Rectal smooth muscle tissue (tissue), 1 donor: ENCODE measurements around the gene FBLN1.

Experiments
- H3K27ac ChIP-seq: one replicate; pipeline ENCODE4 v1.7.0; 2013; ENCODE audit warnings: low read depth, low read length, inconsistent platforms
- H3K27me3 ChIP-seq: one replicate; pipeline ENCODE4 v1.7.0; 2013; ENCODE audit warnings: low read length; ENCODE audit not compliant: control insufficient read depth, insufficient read depth
- H3K36me3 ChIP-seq: one replicate; pipeline ENCODE4 v1.7.0; 2013; ENCODE audit warnings: low read length; ENCODE audit not compliant: control insufficient read depth, insufficient read depth
- H3K4me1 ChIP-seq: one replicate; pipeline ENCODE4 v1.7.0; 2013; ENCODE audit warnings: low read length; ENCODE audit not compliant: control insufficient read depth, insufficient read depth
- H3K4me3 ChIP-seq: one replicate; pipeline ENCODE4 v1.7.0; 2013; ENCODE audit warnings: low read length
- H3K9ac ChIP-seq: one replicate; pipeline ENCODE4 v1.7.0; 2013; ENCODE audit warnings: low read length

Gene FBLN1

GRCh38 chr22:45468872-45469271 is 33.8 kb upstream of the FBLN1 start:
- no peak overlapping the region for H3K9ac ChIP-seq
- H3K27me3 ChIP-seq = no peaks in the 10 kb centered on the region
- H3K36me3 ChIP-seq = no peaks in the 10 kb centered on the region
- H3K27ac ChIP-seq = no peak overlapping the region
- no peaks in the 10 kb centered on the region for H3K4me1 ChIP-seq
- H3K4me3 ChIP-seq = no peak overlapping the region

- H3K36me3 ChIP-seq = no peaks in the 10 kb centered on the region
- H3K27ac ChIP-seq = no peak overlapping the region
- H3K9ac ChIP-seq = no peak overlapping the region
- no peaks in the 10 kb centered on the region for H3K27me3 ChIP-seq
- no peaks in the 10 kb centered on the region for H3K4me1 ChIP-seq
- no peak overlapping the region for H3K4me3 ChIP-seq
Observed at GRCh38 chr22:45469281-45470073, 33.2 kb upstream of the FBLN1 start.

GRCh38 chr22:45470871-45471270 is 31.8 kb upstream of the FBLN1 start:
- Histone ChIP-seq H3K27me3 (no peaks in the 10 kb centered on the region), H3K9ac (no peak overlapping the region), H3K36me3 (no peaks in the 10 kb centered on the region), H3K4me3 (no peak overlapping the region), H3K27ac (no peak overlapping the region), H3K4me1 (no peaks in the 10 kb centered on the region)

- H3K27ac ChIP-seq = no peak overlapping the region
- no peak overlapping the region for H3K9ac ChIP-seq
- H3K36me3 ChIP-seq = no peaks in the 10 kb centered on the region
- no peaks in the 10 kb centered on the region for H3K4me1 ChIP-seq
- no peaks in the 10 kb centered on the region for H3K27me3 ChIP-seq
- no peak overlapping the region for H3K4me3 ChIP-seq
Observed at GRCh38 chr22:45472426-45472825, 30.3 kb upstream of the FBLN1 start.

GRCh38 chr22:45473626-45474237 is 29.0 kb upstream of the FBLN1 start:
- Histone ChIP-seq H3K27ac (no peak overlapping the region), H3K9ac (no peak overlapping the region)

GRCh38 chr22:45475063-45475747 is 27.5 kb upstream of the FBLN1 start:
- H3K9ac ChIP-seq = no peak overlapping the region
- H3K4me1 ChIP-seq = no peaks in the 10 kb centered on the region
- H3K4me3 ChIP-seq = no peak overlapping the region
- no peaks in the 10 kb centered on the region for H3K36me3 ChIP-seq
- H3K27ac ChIP-seq = no peak overlapping the region
- no peaks in the 10 kb centered on the region for H3K27me3 ChIP-seq

More at GRCh38 chr22:45473626-45474237, 29.0 kb upstream of the FBLN1 start:
- H3K4me1 ChIP-seq = no peaks in the 10 kb centered on the region
- H3K4me3 ChIP-seq = no peak overlapping the region
- H3K36me3 ChIP-seq = no peaks in the 10 kb centered on the region
- H3K27me3 ChIP-seq = no peaks in the 10 kb centered on the region

GRCh38 chr22:45475851-45476514 is 26.7 kb upstream of the FBLN1 start:
- no peaks in the 10 kb centered on the region for H3K27me3 ChIP-seq
- H3K4me1 ChIP-seq = no peaks in the 10 kb centered on the region
- no peak overlapping the region for H3K4me3 ChIP-seq
- H3K27ac ChIP-seq = no peak overlapping the region
- no peaks in the 10 kb centered on the region for H3K36me3 ChIP-seq
- H3K9ac ChIP-seq = no peak overlapping the region

GRCh38 chr22:45476814-45477213 is 25.9 kb upstream of the FBLN1 start:
- Histone ChIP-seq H3K4me3 (no peak overlapping the region), H3K4me1 (no peaks in the 10 kb centered on the region), H3K27ac (no peak overlapping the region), H3K27me3 (no peaks in the 10 kb centered on the region), H3K9ac (no peak overlapping the region), H3K36me3 (no peaks in the 10 kb centered on the region)

- Histone ChIP-seq H3K27ac (no peak overlapping the region), H3K4me1 (no peaks in the 10 kb centered on the region), H3K36me3 (no peaks in the 10 kb centered on the region), H3K4me3 (no peak overlapping the region), H3K9ac (no peak overlapping the region), H3K27me3 (no peaks in the 10 kb centered on the region)
Observed at GRCh38 chr22:45477366-45478107, 25.1 kb upstream of the FBLN1 start.

GRCh38 chr22:45478108-45478771 is 24.4 kb upstream of the FBLN1 start:
- H3K9ac ChIP-seq = no peak overlapping the region
- no peaks in the 10 kb centered on the region for H3K27me3 ChIP-seq
- no peaks in the 10 kb centered on the region for H3K36me3 ChIP-seq
- H3K4me3 ChIP-seq = no peak overlapping the region
- no peaks in the 10 kb centered on the region for H3K4me1 ChIP-seq
- no peak overlapping the region for H3K27ac ChIP-seq

- Histone ChIP-seq H3K36me3 (no peaks in the 10 kb centered on the region), H3K27me3 (no peaks in the 10 kb centered on the region), H3K27ac (no peak overlapping the region), H3K4me1 (no peaks in the 10 kb centered on the region), H3K9ac (no peak overlapping the region), H3K4me3 (no peak overlapping the region)
Observed at GRCh38 chr22:45480717-45481116, 22.0 kb upstream of the FBLN1 start.
